ENCODE results near the gene MATCAP1. TPM values are rescaled to one million over a fixed set of nuclear protein-coding genes. Genes with fewer than 3 reads are reported as not detected.

MATCAP1 gene
- total and polyA plus RNA-seq, 2 of the 13 experiments (the other 11 are each of a cell fraction or from before 2014, with no cell fraction given), result 11.2 to 24.5 TPM

DNA sequence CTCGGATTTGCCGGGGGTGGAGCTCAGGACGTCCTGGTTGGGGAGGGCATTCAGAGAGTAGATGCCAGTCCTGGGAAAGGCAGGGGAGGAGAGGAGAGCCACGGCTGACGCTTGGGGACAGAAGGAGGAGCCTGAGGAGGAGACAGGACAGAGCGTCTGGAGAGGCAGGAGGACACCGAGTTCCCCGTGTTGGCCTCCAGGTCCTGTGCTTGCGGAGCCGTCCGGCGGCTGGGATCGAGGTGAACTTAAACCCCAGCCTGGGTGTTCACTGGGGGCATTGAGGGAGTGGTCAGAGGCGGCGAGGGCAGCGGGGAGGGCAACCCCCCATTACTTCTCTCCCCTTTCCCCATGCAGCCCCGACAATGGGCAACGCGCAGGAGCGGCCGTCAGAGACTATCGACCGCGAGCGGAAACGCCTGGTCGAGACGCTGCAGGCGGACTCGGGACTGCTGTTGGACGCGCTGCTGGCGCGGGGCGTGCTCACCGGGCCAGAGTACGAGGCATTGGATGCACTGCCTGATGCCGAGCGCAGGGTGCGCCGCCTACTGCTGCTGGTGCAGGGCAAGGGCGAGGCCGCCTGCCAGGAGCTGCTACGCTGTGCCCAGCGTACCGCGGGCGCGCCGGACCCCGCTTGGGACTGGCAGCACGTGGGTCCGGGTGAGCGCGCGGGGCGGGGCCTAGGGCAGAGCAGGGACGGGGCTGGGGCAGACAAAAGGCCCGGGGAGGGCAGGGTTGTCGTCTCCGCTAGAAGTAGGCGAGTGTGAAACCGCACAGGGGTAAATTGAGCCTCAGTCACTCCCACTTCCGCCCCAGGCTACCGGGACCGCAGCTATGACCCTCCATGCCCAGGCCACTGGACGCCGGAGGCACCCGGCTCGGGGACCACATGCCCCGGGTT, 9.7 kb downstream of the MATCAP1 start (continued):
- TF ChIP-seq, protein P1, sequence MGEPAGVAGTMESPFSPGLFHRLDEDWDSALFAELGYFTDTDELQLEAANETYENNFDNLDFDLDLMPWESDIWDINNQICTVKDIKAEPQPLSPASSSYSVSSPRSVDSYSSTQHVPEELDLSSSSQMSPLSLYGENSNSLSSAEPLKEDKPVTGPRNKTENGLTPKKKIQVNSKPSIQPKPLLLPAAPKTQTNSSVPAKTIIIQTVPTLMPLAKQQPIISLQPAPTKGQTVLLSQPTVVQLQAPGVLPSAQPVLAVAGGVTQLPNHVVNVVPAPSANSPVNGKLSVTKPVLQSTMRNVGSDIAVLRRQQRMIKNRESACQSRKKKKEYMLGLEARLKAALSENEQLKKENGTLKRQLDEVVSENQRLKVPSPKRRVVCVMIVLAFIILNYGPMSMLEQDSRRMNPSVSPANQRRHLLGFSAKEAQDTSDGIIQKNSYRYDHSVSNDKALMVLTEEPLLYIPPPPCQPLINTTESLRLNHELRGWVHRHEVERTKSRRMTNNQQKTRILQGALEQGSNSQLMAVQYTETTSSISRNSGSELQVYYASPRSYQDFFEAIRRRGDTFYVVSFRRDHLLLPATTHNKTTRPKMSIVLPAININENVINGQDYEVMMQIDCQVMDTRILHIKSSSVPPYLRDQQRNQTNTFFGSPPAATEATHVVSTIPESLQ (CRISPR knock-in tag; conservative IDR thresholded peaks at IDR 0.05), result no peak
- TF ChIP-seq, protein P2, sequence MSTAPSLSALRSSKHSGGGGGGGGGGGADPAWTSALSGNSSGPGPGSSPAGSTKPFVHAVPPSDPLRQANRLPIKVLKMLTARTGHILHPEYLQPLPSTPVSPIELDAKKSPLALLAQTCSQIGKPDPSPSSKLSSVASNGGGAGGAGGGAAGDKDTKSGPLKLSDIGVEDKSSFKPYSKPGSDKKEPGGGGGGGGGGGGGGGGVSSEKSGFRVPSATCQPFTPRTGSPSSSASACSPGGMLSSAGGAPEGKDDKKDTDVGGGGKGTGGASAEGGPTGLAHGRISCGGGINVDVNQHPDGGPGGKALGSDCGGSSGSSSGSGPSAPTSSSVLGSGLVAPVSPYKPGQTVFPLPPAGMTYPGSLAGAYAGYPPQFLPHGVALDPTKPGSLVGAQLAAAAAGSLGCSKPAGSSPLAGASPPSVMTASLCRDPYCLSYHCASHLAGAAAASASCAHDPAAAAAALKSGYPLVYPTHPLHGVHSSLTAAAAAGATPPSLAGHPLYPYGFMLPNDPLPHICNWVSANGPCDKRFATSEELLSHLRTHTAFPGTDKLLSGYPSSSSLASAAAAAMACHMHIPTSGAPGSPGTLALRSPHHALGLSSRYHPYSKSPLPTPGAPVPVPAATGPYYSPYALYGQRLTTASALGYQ (CRISPR knock-in tag; IDR thresholded peaks at IDR 0.05), result no peak; the same call in 1 of the 2 replicates
- TF ChIP-seq, protein P3, sequence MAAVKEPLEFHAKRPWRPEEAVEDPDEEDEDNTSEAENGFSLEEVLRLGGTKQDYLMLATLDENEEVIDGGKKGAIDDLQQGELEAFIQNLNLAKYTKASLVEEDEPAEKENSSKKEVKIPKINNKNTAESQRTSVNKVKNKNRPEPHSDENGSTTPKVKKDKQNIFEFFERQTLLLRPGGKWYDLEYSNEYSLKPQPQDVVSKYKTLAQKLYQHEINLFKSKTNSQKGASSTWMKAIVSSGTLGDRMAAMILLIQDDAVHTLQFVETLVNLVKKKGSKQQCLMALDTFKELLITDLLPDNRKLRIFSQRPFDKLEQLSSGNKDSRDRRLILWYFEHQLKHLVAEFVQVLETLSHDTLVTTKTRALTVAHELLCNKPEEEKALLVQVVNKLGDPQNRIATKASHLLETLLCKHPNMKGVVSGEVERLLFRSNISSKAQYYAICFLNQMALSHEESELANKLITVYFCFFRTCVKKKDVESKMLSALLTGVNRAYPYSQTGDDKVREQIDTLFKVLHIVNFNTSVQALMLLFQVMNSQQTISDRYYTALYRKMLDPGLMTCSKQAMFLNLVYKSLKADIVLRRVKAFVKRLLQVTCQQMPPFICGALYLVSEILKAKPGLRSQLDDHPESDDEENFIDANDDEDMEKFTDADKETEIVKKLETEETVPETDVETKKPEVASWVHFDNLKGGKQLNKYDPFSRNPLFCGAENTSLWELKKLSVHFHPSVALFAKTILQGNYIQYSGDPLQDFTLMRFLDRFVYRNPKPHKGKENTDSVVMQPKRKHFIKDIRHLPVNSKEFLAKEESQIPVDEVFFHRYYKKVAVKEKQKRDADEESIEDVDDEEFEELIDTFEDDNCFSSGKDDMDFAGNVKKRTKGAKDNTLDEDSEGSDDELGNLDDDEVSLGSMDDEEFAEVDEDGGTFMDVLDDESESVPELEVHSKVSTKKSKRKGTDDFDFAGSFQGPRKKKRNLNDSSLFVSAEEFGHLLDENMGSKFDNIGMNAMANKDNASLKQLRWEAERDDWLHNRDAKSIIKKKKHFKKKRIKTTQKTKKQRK (IDR thresholded peaks at IDR 0.05; ENCODE audit: low read length), result no peak
- TF ChIP-seq, protein P4, sequence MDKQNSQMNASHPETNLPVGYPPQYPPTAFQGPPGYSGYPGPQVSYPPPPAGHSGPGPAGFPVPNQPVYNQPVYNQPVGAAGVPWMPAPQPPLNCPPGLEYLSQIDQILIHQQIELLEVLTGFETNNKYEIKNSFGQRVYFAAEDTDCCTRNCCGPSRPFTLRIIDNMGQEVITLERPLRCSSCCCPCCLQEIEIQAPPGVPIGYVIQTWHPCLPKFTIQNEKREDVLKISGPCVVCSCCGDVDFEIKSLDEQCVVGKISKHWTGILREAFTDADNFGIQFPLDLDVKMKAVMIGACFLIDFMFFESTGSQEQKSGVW (CRISPR knock-in tag; IDR thresholded peaks at IDR 0.05; ENCODE audit: borderline replicate concordance), result no peak; the same call in 1 of the 2 replicates
- TF ChIP-seq ZSCAN12 (CRISPR knock-in tag; IDR thresholded peaks at IDR 0.05), result 0 out of 2 replicates have a peak, but pooled peaks have one; percentile 74
- TF ChIP-seq, protein P5, sequence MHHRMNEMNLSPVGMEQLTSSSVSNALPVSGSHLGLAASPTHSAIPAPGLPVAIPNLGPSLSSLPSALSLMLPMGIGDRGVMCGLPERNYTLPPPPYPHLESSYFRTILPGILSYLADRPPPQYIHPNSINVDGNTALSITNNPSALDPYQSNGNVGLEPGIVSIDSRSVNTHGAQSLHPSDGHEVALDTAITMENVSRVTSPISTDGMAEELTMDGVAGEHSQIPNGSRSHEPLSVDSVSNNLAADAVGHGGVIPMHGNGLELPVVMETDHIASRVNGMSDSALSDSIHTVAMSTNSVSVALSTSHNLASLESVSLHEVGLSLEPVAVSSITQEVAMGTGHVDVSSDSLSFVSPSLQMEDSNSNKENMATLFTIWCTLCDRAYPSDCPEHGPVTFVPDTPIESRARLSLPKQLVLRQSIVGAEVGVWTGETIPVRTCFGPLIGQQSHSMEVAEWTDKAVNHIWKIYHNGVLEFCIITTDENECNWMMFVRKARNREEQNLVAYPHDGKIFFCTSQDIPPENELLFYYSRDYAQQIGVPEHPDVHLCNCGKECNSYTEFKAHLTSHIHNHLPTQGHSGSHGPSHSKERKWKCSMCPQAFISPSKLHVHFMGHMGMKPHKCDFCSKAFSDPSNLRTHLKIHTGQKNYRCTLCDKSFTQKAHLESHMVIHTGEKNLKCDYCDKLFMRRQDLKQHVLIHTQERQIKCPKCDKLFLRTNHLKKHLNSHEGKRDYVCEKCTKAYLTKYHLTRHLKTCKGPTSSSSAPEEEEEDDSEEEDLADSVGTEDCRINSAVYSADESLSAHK (CRISPR knock-in tag; IDR thresholded peaks at IDR 0.05; ENCODE audit: borderline replicate concordance), result no peak; the same call in 1 of the 2 replicates
- no peak for TF ChIP-seq PHB2 (IDR thresholded peaks at IDR 0.05; ENCODE audit: partially characterized antibody)
- peak; percentile 77 for TF ChIP-seq ZNF605 (CRISPR knock-in tag; IDR thresholded peaks at IDR 0.05)
- TF ChIP-seq, protein P6, sequence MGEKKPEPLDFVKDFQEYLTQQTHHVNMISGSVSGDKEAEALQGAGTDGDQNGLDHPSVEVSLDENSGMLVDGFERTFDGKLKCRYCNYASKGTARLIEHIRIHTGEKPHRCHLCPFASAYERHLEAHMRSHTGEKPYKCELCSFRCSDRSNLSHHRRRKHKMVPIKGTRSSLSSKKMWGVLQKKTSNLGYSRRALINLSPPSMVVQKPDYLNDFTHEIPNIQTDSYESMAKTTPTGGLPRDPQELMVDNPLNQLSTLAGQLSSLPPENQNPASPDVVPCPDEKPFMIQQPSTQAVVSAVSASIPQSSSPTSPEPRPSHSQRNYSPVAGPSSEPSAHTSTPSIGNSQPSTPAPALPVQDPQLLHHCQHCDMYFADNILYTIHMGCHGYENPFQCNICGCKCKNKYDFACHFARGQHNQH (CRISPR knock-in tag; IDR thresholded peaks at IDR 0.05), result peak; percentile 86
- no peak for TF ChIP-seq SALL2 (CRISPR knock-in tag; IDR thresholded peaks at IDR 0.05)
- peak; percentile 92; the same call in 1 of the 2 replicates for TF ChIP-seq ZNF274 (CRISPR knock-in tag; IDR thresholded peaks at IDR 0.05)
- peak; percentile 99 for TF ChIP-seq ZNF782 (CRISPR knock-in tag; IDR thresholded peaks at IDR 0.05; ENCODE audit: borderline replicate concordance)
- TF ChIP-seq REXO4 (CRISPR knock-in tag; IDR thresholded peaks at IDR 0.05; ENCODE audit: borderline replicate concordance), result no peak

Measured in HepG2 (cell line).